Lower leg skin (tissue), 4 donors: Measurements from ENCODE around the gene ST6GALNAC3. TPM values are rescaled to one million over a fixed set of nuclear protein-coding genes. Genes with fewer than 3 reads are reported as not detected.

ENCODE experiments used
- DNase-seq, 2 donors: peaks; one replicate each; pipeline ENCODE4 v3.0.0-alpha.2; 2019; ENCODE audit warnings: low spot score in 2 of 2
- H3K4me3 ChIP-seq: fragments of 200-600 bp; sonication (generic); 2 replicates; pipeline ENCODE4 v1.5.1; 2017; ENCODE audit warnings: mild to moderate bottlenecking, low read depth; ENCODE audit not compliant: poor library complexity, severe bottlenecking
- CTCF ChIP-seq, 3 donors: fragments of 450-650 bp; IDR thresholded peaks; one replicate each; pipeline ENCODE4 v1.5.1; 2016; ENCODE audit warnings: antibody characterized with exemption in 3 of 3, mild to moderate bottlenecking in 3 of 3, moderate library complexity in 2 of 3
- POLR2A ChIP-seq, 2 donors: fragments of 450-650 bp; IDR thresholded peaks; one replicate each; pipeline ENCODE4 v1.6.1; 2016 to 2017; ENCODE audit warnings: antibody characterized with exemption in 2 of 2, mild to moderate bottlenecking in 1 of 2, moderate library complexity in 1 of 2
- WGBS, 2 donors: methylation state at CpG; one replicate each; pipeline ENCODE4 v1.1.5; 2018; 5-methylcytosine and 5-hydroxymethylcytosine counted together
- intact Hi-C: fragments of 100-400 bp; cut with DNase I; formaldehyde crosslinking; loops from one replicate; pipeline ENCODE4 v1.15.0; 2023; ENCODE audit warnings: low total_unique reads
- total RNA-seq, 4 donors: library from RNA; depleted of rRNA; stranded (reverse); fragments of >200 nt; gene quantifications; one replicate each; pipeline ENCODE4 v1.1.0, GENCODE V29; 2016

The ST6GALNAC3 gene
- total RNA-seq, 4 donors from 2014 or later = 1.5 to 3.8 (median 3.0) TPM

GRCh38 chr1:76585980-76586674 is 511.6 kb downstream of the ST6GALNAC3 start:
- WGBS, 2 donors = 84 to 86% methylated on average over 4 of the region's 4 CpGs
- no peak overlapping the region for H3K4me3 ChIP-seq
- no peak for DNase-seq
- TF ChIP-seq CTCF (IDR thresholded peaks at IDR 0.05) (no peak), POLR2A (IDR thresholded peaks at IDR 0.05) (no peak)
- intact Hi-C loops = no loop called here

GRCh38 chr1:76587212-76587611 is 512.7 kb downstream of the ST6GALNAC3 start:
- WGBS, 2 donors = 91% methylated on average over 6 to 9 of the region's 9 CpGs
- TF ChIP-seq CTCF (IDR thresholded peaks at IDR 0.05) (no peak), POLR2A (IDR thresholded peaks at IDR 0.05) (no peak)
- no peak overlapping the region for H3K4me3 ChIP-seq
- no peak for DNase-seq
- intact Hi-C loops = no loop called here

- intact Hi-C loops = no loop called here
- WGBS, 2 donors = 88 to 91% methylated on average over 1 of the region's 1 CpG
- DNase-seq = no peak
- H3K4me3 ChIP-seq = no peak overlapping the region
- TF ChIP-seq POLR2A (IDR thresholded peaks at IDR 0.05) = no peak
- no peak for TF ChIP-seq CTCF (IDR thresholded peaks at IDR 0.05)
Measured at GRCh38 chr1:76591461-76591860, 516.9 kb downstream of the ST6GALNAC3 start.

GRCh38 chr1:76591963-76592362 is 517.4 kb downstream of the ST6GALNAC3 start:
- TF ChIP-seq POLR2A (IDR thresholded peaks at IDR 0.05) (no peak), CTCF (IDR thresholded peaks at IDR 0.05) (no peak)
- H3K4me3 ChIP-seq = no peak overlapping the region
- intact Hi-C loops = no loop called here
- 77 to 90% methylated on average over 2 of the region's 2 CpGs for WGBS, 2 donors
- no peak for DNase-seq

GRCh38 chr1:76593141-76593540 is 518.6 kb downstream of the ST6GALNAC3 start:
- DNase-seq = no peak
- intact Hi-C loops = no loop called here
- no peak overlapping the region for H3K4me3 ChIP-seq
- TF ChIP-seq POLR2A (IDR thresholded peaks at IDR 0.05) (no peak), CTCF (IDR thresholded peaks at IDR 0.05) (no peak)

GRCh38 chr1:76593618-76594017 is 519.1 kb downstream of the ST6GALNAC3 start:
- H3K4me3 ChIP-seq = no peak overlapping the region
- no peak for TF ChIP-seq CTCF (IDR thresholded peaks at IDR 0.05)
- no peak for TF ChIP-seq POLR2A (IDR thresholded peaks at IDR 0.05)
- no peak for DNase-seq
- intact Hi-C loops = no loop called here
- 76 to 90% methylated on average over 3 of the region's 3 CpGs for WGBS, 2 donors
